OCI-LY7 (cell line): Measurements from ENCODE around the gene AMMECR1.

ENCODE experiments used
- EZH2phosphoT487 ChIP-seq: fragments of 200-600 bp; sonication (generic); IDR thresholded peaks from 2 replicates; pipeline ENCODE4 v1.6.1; 2018; ENCODE audit warnings: low read depth, borderline replicate concordance, mild to moderate bottlenecking, mixed run types, antibody characterized with exemption, low read length, moderate library complexity, mixed read lengths
- TF ChIP-seq, protein P1 (sequence below): fragments of 200-600 bp; sonication (generic); conservative IDR thresholded peaks from 2 replicates; pipeline ENCODE4 v1.5.1; 2014; ENCODE audit warnings: mild to moderate bottlenecking, antibody characterized with exemption, low read length, moderate library complexity, mixed read lengths

DNA sequence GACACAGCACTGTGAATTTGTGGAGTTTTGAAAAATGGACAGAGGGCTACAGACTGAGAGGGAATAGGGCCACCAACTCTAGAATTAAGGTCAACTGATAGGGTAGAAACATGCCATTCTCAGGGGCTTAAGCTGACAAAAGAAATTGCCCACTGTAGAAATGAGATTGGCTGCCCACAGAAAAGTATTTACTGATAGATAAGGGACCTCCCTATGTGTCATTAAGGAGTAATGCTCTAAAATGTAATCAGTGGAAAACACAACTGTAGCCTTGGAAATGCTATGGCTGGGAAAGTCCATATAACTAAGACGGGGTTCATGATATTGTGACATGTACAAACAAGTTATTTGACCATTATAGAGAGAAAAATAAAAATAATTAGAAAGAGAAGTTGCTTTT, 45.4 kb upstream of the AMMECR1 start:
- no peak for TF ChIP-seq EZH2phosphoT487
- TF ChIP-seq, protein P1, sequence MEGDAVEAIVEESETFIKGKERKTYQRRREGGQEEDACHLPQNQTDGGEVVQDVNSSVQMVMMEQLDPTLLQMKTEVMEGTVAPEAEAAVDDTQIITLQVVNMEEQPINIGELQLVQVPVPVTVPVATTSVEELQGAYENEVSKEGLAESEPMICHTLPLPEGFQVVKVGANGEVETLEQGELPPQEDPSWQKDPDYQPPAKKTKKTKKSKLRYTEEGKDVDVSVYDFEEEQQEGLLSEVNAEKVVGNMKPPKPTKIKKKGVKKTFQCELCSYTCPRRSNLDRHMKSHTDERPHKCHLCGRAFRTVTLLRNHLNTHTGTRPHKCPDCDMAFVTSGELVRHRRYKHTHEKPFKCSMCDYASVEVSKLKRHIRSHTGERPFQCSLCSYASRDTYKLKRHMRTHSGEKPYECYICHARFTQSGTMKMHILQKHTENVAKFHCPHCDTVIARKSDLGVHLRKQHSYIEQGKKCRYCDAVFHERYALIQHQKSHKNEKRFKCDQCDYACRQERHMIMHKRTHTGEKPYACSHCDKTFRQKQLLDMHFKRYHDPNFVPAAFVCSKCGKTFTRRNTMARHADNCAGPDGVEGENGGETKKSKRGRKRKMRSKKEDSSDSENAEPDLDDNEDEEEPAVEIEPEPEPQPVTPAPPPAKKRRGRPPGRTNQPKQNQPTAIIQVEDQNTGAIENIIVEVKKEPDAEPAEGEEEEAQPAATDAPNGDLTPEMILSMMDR, result no peak
